DND-41 (cell line): Measurements from ENCODE around the gene PTX3.

Experiments used
- EZH2 ChIP-seq: IDR thresholded peaks from 3 replicates; pipeline ENCODE4 v1.6.1; 2012; ENCODE audit warnings: borderline replicate concordance, low read depth, mild to moderate bottlenecking, moderate library complexity, low read length, inconsistent platforms; ENCODE audit not compliant: severe bottlenecking
- TF ChIP-seq, protein P1 (sequence below): IDR thresholded peaks from 2 replicates; pipeline ENCODE4 v1.5.1; 2012; ENCODE audit warnings: borderline replicate concordance, low read length, moderate library complexity, mild to moderate bottlenecking; ENCODE audit not compliant: poor library complexity, severe bottlenecking; ENCODE audit errors: extremely low read depth

GRCh38 chr3:157443905-157444796, 7.5 kb downstream of the PTX3 start:
- TF ChIP-seq, protein P1, sequence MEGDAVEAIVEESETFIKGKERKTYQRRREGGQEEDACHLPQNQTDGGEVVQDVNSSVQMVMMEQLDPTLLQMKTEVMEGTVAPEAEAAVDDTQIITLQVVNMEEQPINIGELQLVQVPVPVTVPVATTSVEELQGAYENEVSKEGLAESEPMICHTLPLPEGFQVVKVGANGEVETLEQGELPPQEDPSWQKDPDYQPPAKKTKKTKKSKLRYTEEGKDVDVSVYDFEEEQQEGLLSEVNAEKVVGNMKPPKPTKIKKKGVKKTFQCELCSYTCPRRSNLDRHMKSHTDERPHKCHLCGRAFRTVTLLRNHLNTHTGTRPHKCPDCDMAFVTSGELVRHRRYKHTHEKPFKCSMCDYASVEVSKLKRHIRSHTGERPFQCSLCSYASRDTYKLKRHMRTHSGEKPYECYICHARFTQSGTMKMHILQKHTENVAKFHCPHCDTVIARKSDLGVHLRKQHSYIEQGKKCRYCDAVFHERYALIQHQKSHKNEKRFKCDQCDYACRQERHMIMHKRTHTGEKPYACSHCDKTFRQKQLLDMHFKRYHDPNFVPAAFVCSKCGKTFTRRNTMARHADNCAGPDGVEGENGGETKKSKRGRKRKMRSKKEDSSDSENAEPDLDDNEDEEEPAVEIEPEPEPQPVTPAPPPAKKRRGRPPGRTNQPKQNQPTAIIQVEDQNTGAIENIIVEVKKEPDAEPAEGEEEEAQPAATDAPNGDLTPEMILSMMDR: no peak
- no peak for TF ChIP-seq EZH2
